ENCODE measurements around the gene RUVBL2. TPM values are rescaled to one million over a fixed set of nuclear protein-coding genes. Genes with fewer than 3 reads are reported as not detected.

Gene RUVBL2
- total RNA-seq, 5 donors from 2014 or later (not counting 1 experiment from before 2014, with no cell fraction given), result 20.3 to 48.7 (median 41.4) TPM

GRCh38 chr19:48985711-48986110 is 8.0 kb upstream of the RUVBL2 start:
- ChIA-PET POLR2A (interaction anchor here in 1 of 2 donors (0.6 kb wide), 1 partner anchor 216 kb away, joined by 3 read pairs; no protein-coding TSS in a partner anchor), CTCF (no interaction called here)
- H3K27ac Mint-ChIP-seq, result no peak overlapping the region

GRCh38 chr19:48986211-48986610 is 7.5 kb upstream of the RUVBL2 start:
- DNase-seq (no peak), ATAC-seq (replicated peaks in 1 of 4) (no peak)
- no peak overlapping the region for H3K4me3 ChIP-seq (ENCODE audit: control insufficient read depth in 1 of 2, extremely low read depth in 1 of 2, low read length in 1 of 2)
- peaks cover 0 to 8% of the 10 kb centered on the region in 2 experiments for H3K4me1 ChIP-seq (ENCODE audit: control insufficient read depth in 1 of 2, extremely low read depth in 1 of 2, insufficient read depth in 2 of 2, low read length in 2 of 2)
- peaks cover 8 to 25% (median 12%) of the 10 kb centered on the region in 3 donors for H3K4me1 Mint-ChIP-seq
- peaks cover 34% of the 10 kb centered on the region for H3K36me3 Mint-ChIP-seq
- WGBS (ENCODE audit: insufficient coverage), result 83% methylated on average over 1 of the region's 3 CpGs
- no peaks in the 10 kb centered on the region for H3K27me3 ChIP-seq (replicated peaks in 1 of 2; ENCODE audit: control insufficient read depth in 2 of 2, extremely low read depth in 1 of 2, insufficient read depth in 2 of 2, low read length in 1 of 2)
- no peak overlapping the region for H3K27ac ChIP-seq (ENCODE audit: low read length)
- peaks cover 4 to 25% of the 10 kb centered on the region in 2 donors for H3K36me3 ChIP-seq (ENCODE audit: control insufficient read depth in 2 of 2, extremely low read depth in 1 of 2, insufficient read depth in 1 of 2, low read length in 1 of 2)
- no peaks in the 10 kb centered on the region for H3K27me3 Mint-ChIP-seq
- no peak overlapping the region for H3K4me3 Mint-ChIP-seq
- H3K9me3 Mint-ChIP-seq, result no peaks in the 10 kb centered on the region
- no peaks in the 10 kb centered on the region for H3K9me3 ChIP-seq
- POLR2A ChIA-PET, result interaction anchor here in 1 of 2 donors (0.6 kb wide), 2 partner anchors 112 to 217 kb away, joined by 3 read pairs; no protein-coding TSS in a partner anchor
- H3K27ac Mint-ChIP-seq, result no peak overlapping the region
- CTCF ChIA-PET, result no interaction called here

More at GRCh38 chr19:48985711-48986110, 8.0 kb upstream of the RUVBL2 start:
- Mint-ChIP-seq H3K4me1 (peaks cover 5 to 20% (median 8%) of the 10 kb centered on the region in 3 donors), H3K4me3 (no peak overlapping the region), H3K9me3 (no peaks in the 10 kb centered on the region), H3K36me3 (peaks cover 34% of the 10 kb centered on the region), H3K27me3 (no peaks in the 10 kb centered on the region)
- H3K9me3 ChIP-seq, result no peaks in the 10 kb centered on the region
- WGBS (ENCODE audit: insufficient coverage), result 95% methylated on average over 13 of the region's 13 CpGs
- ATAC-seq (replicated peaks in 1 of 4) (no peak), DNase-seq (no peak)
- no peak overlapping the region for H3K4me3 ChIP-seq (ENCODE audit: control insufficient read depth in 1 of 2, extremely low read depth in 1 of 2, low read length in 1 of 2)
- no peaks in the 10 kb centered on the region for H3K27me3 ChIP-seq (replicated peaks in 1 of 2; ENCODE audit: control insufficient read depth in 2 of 2, extremely low read depth in 1 of 2, insufficient read depth in 2 of 2, low read length in 1 of 2)
- no peak overlapping the region for H3K27ac ChIP-seq (ENCODE audit: low read length)
- peaks cover 0 to 3% of the 10 kb centered on the region in 2 experiments for H3K4me1 ChIP-seq (ENCODE audit: control insufficient read depth in 1 of 2, extremely low read depth in 1 of 2, insufficient read depth in 2 of 2, low read length in 2 of 2)
- H3K36me3 ChIP-seq (ENCODE audit: control insufficient read depth in 2 of 2, extremely low read depth in 1 of 2, insufficient read depth in 1 of 2, low read length in 1 of 2), result peaks cover 4 to 25% of the 10 kb centered on the region in 2 donors

GRCh38 chr19:48987323-48987722 is 6.4 kb upstream of the RUVBL2 start:
- Mint-ChIP-seq H3K4me1 (peaks cover 15 to 32% (median 19%) of the 10 kb centered on the region in 3 donors), H3K27me3 (no peaks in the 10 kb centered on the region), H3K4me3 (no peak overlapping the region), H3K36me3 (peaks cover 30% of the 10 kb centered on the region), H3K27ac (no peak overlapping the region), H3K9me3 (no peaks in the 10 kb centered on the region)
- Histone ChIP-seq H3K27me3 (replicated peaks in 1 of 2; ENCODE audit: control insufficient read depth in 2 of 2, extremely low read depth in 1 of 2, insufficient read depth in 2 of 2, low read length in 1 of 2) (no peaks in the 10 kb centered on the region), H3K27ac (ENCODE audit: low read length) (no peak overlapping the region), H3K4me1 (ENCODE audit: control insufficient read depth in 1 of 2, extremely low read depth in 1 of 2, insufficient read depth in 2 of 2, low read length in 2 of 2) (peaks cover 0 to 19% of the 10 kb centered on the region in 2 experiments), H3K4me3 (ENCODE audit: control insufficient read depth in 1 of 2, extremely low read depth in 1 of 2, low read length in 1 of 2) (no peak overlapping the region), H3K9me3 (no peaks in the 10 kb centered on the region), H3K36me3 (ENCODE audit: control insufficient read depth in 2 of 2, extremely low read depth in 1 of 2, insufficient read depth in 1 of 2, low read length in 1 of 2) (peaks cover 4 to 21% of the 10 kb centered on the region in 2 donors)
- no peak for ATAC-seq (replicated peaks in 1 of 4)
- ChIA-PET CTCF (no interaction called here), POLR2A (no interaction called here)
- no peak for DNase-seq
- WGBS (ENCODE audit: insufficient coverage), result 62% methylated on average over 3 of the region's 7 CpGs

GRCh38 chr19:48988286-48988685 is 5.4 kb upstream of the RUVBL2 start:
- no peak for DNase-seq
- no peak overlapping the region for H3K27ac Mint-ChIP-seq

GRCh38 chr19:48988860-48989259 is 4.8 kb upstream of the RUVBL2 start:
- no peaks in the 10 kb centered on the region for H3K9me3 Mint-ChIP-seq
- H3K36me3 Mint-ChIP-seq, result peaks cover 21% of the 10 kb centered on the region
- no peak overlapping the region for H3K4me3 Mint-ChIP-seq
- H3K9me3 ChIP-seq, result no peaks in the 10 kb centered on the region
- no peak overlapping the region for H3K27ac ChIP-seq (ENCODE audit: low read length)
- 96% methylated on average over 6 of the region's 9 CpGs for WGBS (ENCODE audit: insufficient coverage)
- no peak for DNase-seq
- ChIA-PET CTCF (no interaction called here), POLR2A (interaction anchor here in 1 of 2 donors (0.7 kb wide), 1 partner anchor 126 kb away, joined by 6 read pairs; no protein-coding TSS in a partner anchor)
- H3K27me3 ChIP-seq (replicated peaks in 1 of 2; ENCODE audit: control insufficient read depth in 2 of 2, extremely low read depth in 1 of 2, insufficient read depth in 2 of 2, low read length in 1 of 2), result no peaks in the 10 kb centered on the region
- no peak for ATAC-seq (replicated peaks in 1 of 4)
- H3K4me3 ChIP-seq (ENCODE audit: control insufficient read depth in 1 of 2, extremely low read depth in 1 of 2, low read length in 1 of 2), result no peak overlapping the region
- H3K27ac Mint-ChIP-seq, result no peak overlapping the region
- H3K27me3 Mint-ChIP-seq, result no peaks in the 10 kb centered on the region
- H3K4me1 Mint-ChIP-seq, result peaks cover 23 to 44% (median 29%) of the 10 kb centered on the region in 3 donors
- H3K4me1 ChIP-seq (ENCODE audit: control insufficient read depth in 1 of 2, extremely low read depth in 1 of 2, insufficient read depth in 2 of 2, low read length in 2 of 2), result peaks cover 0 to 27% of the 10 kb centered on the region in 2 experiments
- H3K36me3 ChIP-seq (ENCODE audit: control insufficient read depth in 2 of 2, extremely low read depth in 1 of 2, insufficient read depth in 1 of 2, low read length in 1 of 2), result peaks cover 4 to 19% of the 10 kb centered on the region in 2 donors

More at GRCh38 chr19:48988286-48988685, 5.4 kb upstream of the RUVBL2 start:
- Histone ChIP-seq H3K27me3 (replicated peaks in 1 of 2; ENCODE audit: control insufficient read depth in 2 of 2, extremely low read depth in 1 of 2, insufficient read depth in 2 of 2, low read length in 1 of 2) (no peaks in the 10 kb centered on the region), H3K4me1 (ENCODE audit: control insufficient read depth in 1 of 2, extremely low read depth in 1 of 2, insufficient read depth in 2 of 2, low read length in 2 of 2) (peaks cover 0 to 25% of the 10 kb centered on the region in 2 experiments), H3K4me3 (ENCODE audit: control insufficient read depth in 1 of 2, extremely low read depth in 1 of 2, low read length in 1 of 2) (no peak overlapping the region), H3K36me3 (ENCODE audit: control insufficient read depth in 2 of 2, extremely low read depth in 1 of 2, insufficient read depth in 1 of 2, low read length in 1 of 2) (peaks cover 4 to 21% of the 10 kb centered on the region in 2 donors), H3K9me3 (no peaks in the 10 kb centered on the region), H3K27ac (ENCODE audit: low read length) (no peak overlapping the region)
- H3K4me3 Mint-ChIP-seq, result no peak overlapping the region
- peaks cover 25% of the 10 kb centered on the region for H3K36me3 Mint-ChIP-seq
- POLR2A ChIA-PET, result no interaction called here
- H3K4me1 Mint-ChIP-seq, result peaks cover 21 to 39% (median 26%) of the 10 kb centered on the region in 3 donors
- ATAC-seq (replicated peaks in 1 of 4), result no peak
- H3K27me3 Mint-ChIP-seq, result no peaks in the 10 kb centered on the region
- CTCF ChIA-PET, result no interaction called here
- H3K9me3 Mint-ChIP-seq, result no peaks in the 10 kb centered on the region
- WGBS (ENCODE audit: insufficient coverage), result 100% methylated on average over 1 of the region's 7 CpGs

GRCh38 chr19:48989701-48990291 is 3.9 kb upstream of the RUVBL2 start:
- WGBS (ENCODE audit: insufficient coverage), result over 99% methylated on average over 11 of the region's 17 CpGs
- ChIA-PET CTCF (no interaction called here), POLR2A (interaction anchor here in 1 of 2 donors (0.6 kb wide), 1 partner anchor 13 kb away, joined by 6 read pairs; no protein-coding TSS in a partner anchor)
- ATAC-seq (replicated peaks in 1 of 4) (no peak), DNase-seq (no peak)
- H3K27me3 Mint-ChIP-seq, result no peaks in the 10 kb centered on the region
- H3K4me3 ChIP-seq (ENCODE audit: control insufficient read depth in 1 of 2, extremely low read depth in 1 of 2, low read length in 1 of 2), result no peak overlapping the region
- no peaks in the 10 kb centered on the region for H3K9me3 Mint-ChIP-seq
- peaks cover 3 to 36% of the 10 kb centered on the region in 2 experiments for H3K4me1 ChIP-seq (ENCODE audit: control insufficient read depth in 1 of 2, extremely low read depth in 1 of 2, insufficient read depth in 2 of 2, low read length in 2 of 2)
- H3K4me1 Mint-ChIP-seq, result peaks cover 32 to 52% (median 35%) of the 10 kb centered on the region in 3 donors
- H3K4me3 Mint-ChIP-seq, result no peak overlapping the region
- no peaks in the 10 kb centered on the region for H3K27me3 ChIP-seq (replicated peaks in 1 of 2; ENCODE audit: control insufficient read depth in 2 of 2, extremely low read depth in 1 of 2, insufficient read depth in 2 of 2, low read length in 1 of 2)
- peaks cover 21% of the 10 kb centered on the region for H3K36me3 Mint-ChIP-seq
- peaks cover 4 to 18% of the 10 kb centered on the region in 2 donors for H3K36me3 ChIP-seq (ENCODE audit: control insufficient read depth in 2 of 2, extremely low read depth in 1 of 2, insufficient read depth in 1 of 2, low read length in 1 of 2)
- H3K27ac ChIP-seq (ENCODE audit: low read length), result no peak overlapping the region
- no peak overlapping the region for H3K27ac Mint-ChIP-seq
- H3K9me3 ChIP-seq, result no peaks in the 10 kb centered on the region
